ENCODE data around the gene DIDO1.

Gene DIDO1

DNA sequence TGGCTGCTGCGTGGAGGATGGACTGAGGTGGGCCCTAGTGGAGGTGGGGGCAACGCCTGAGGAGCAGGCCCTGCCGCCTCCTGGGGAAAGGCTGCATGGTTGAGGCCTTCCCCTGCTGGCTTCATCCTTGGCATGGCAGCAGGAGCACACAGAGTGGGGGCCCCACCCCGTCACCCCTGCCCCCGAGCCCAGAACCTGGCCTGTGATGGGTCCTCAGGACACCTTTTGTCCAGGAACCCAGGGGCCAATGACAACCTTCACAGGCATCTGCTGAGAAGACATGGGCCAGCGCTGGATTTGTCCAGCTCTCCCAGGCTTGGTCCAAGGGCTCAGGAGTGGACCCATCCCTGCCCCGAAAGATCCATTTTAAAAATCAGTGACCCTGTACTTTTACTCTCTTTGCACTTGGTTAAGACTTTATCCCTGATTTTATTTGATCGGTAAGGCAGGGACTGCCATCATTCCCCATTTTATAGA lies 25.6 kb upstream of the DIDO1 start:
- no peak for DNase-seq

DNA sequence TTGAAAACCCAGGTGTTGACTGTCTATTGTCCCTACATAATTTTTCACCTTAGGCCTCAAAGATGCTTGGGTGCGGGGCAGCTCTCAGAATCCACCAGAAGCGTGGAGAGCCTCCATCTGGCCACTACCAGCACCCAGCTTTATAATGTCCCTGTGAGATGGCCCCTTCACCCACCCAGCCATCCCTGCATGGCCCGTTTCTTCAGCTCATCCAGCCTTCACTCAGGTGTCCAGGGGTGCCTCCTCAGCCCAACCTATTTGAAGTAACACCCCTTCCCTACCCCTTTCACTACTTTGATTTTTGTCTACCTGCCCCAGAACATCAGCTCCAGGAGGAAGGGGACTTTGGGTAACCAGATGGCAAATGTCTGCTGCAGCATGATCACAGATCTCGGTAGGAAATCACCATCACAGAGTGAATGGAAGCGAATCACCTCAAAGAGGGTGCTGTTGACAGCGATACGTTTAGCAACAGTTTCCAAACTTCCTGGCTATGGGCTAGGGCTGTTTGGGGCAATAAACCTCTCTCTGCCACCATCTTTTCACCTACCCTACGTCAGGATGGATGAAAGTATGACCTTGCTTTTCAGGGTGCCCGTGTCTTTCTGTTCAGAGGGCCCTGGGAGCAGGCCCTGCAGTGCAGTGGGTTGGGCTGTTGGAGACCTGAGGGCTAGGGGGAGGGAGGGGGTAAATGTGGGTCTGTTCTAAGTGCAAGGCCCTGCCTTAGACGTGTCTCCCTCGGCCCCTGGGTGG lies 25.0 kb upstream of the DIDO1 start:
- DNase-seq: no peak

DNA sequence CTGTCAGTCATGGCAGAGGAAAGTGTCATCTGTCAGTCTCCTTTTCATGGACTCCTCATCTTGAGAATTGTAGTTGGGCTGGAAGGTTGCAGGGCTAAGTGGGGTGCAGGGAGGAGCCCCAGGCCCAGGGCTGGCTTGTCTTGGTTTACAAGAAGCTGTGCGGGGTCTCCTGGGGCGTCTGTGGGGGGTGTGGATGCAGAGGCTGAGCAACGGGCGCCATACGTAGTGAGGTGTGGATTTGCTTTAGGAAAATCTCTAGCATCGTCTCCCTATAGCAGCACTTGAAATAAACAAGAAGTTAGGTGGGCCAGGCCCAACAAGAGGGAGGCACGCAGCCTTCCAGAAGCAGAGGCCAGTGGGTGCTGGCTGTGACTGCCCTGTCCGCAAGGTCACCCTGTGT lies 24.4 kb upstream of the DIDO1 start:
- DNase-seq: no peak

GRCh38 chr20:62949962-62950361 lies 23.7 kb upstream of the DIDO1 start:
- no peak for DNase-seq

DNA sequence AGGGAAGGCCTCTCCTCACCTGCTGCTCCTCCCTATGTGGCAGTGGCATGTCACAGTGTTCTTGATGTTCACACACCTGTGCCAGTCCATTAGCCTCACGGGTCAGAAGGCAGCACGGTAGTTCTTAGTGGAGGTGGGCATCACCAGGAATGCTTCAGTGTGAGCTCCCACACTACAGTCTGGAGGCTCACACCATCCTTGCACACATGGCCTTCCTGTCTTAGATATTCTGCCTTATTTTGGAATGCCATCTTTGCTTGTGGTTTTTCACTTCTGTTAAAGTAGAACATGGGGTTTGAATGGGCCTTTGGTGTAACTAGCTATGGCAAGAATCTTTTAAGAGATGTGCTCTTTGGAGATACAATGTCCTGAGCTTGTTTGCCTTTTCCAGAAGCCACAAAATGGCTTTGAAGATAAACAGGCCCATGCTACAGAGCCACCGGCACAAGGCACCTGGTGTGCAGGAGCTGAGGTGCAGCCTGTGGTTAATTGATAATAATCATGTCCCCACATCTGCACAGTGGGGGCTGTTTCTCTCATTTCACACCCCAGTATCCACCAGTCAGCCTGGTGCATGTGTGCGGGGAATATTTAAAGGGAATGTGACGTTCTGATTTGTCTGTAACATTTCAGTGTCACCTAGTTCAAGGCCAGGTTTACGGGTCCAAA lies 23.0 kb upstream of the DIDO1 start:
- DNase-seq: no peak

DNA sequence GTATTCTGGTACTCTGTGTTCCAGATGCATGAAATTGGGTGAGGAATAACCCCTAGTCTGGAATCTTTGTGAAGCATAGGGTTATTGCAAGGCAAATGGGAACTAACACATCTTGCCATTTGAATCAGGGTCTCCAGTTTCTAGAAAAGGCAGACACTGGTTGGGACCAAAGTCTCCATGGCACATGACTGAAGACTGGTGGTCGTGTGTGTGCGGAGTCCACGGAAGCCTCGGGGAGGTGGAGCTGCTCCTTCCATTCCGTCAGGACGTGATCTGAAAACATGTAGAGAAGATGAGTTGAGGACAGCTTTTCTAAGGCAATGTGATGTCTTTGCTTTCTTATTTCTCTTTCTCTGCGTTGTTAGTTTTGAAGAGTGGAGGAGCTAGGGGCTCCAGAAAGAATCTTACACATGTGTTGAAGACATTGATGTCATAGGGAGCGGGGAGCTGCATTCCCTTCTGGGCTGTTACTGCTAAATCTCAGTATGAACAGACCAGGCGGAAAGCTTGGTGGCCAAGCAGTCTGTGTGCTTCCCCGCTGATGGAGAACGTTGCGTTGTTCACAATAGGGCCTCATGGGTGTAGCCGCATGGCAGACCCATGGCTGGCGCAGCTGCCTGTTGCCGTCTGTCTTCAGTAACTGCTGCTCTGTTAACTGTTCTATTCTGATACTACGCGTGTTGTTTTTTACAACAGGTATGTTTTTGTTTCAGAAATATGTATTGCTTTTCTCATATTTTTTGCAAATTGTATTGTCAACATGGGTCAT lies 21.4 kb upstream of the DIDO1 start:
- no peak for DNase-seq

GRCh38 chr20:62946918-62947317 lies 20.6 kb upstream of the DIDO1 start:
- no peak for DNase-seq

DNA sequence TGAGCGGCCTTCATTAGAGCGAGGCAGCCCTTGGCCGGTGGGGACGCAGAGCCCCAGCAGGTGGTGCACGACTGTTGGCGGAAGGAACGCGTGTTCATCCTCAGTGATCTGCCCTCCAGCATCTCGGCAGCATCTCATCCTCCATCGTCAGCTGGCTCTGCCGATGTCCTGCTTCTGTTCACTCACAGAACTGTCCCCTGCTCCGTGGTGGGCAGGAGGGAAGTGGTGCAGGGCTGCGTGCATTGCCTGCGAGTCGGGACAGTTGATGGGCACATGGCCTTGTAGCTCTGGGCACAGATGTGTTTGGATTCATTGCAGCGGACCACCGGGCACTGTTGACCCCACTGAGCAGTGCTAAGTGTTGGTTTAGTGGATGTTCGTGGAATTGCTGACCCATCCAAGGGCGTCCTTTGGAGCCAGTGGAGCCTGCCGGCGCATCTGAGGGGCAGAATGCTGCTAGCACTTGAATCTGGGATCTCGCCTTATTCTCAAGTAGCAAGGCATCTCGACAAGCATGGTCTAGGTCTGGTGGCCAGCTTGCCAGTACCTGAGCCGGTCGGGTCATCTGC lies 19.6 kb upstream of the DIDO1 start:
- no peak for DNase-seq

GRCh38 chr20:62944746-62945145 lies 18.4 kb upstream of the DIDO1 start:
- no peak for DNase-seq

DNA sequence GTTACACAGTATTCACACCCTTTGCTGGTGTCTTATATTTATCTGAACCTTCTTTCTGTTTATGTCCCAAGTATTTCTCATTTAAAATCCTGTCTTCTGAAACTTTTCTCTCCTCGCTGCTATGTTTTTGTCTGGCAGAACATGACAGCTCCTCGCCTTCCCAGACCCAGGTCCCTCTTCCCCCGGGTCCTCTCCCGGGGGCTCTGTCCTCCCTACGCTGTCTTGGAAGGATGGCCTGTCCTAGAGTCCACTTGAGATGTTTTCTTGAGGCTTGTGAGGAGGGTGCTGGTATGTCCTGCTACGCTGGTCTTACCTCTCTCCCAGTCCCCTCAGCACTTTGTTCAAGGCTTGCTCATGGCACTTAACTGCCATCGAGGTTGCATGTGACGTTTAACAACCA lies 17.9 kb upstream of the DIDO1 start:
- DNase-seq: no peak

DNA sequence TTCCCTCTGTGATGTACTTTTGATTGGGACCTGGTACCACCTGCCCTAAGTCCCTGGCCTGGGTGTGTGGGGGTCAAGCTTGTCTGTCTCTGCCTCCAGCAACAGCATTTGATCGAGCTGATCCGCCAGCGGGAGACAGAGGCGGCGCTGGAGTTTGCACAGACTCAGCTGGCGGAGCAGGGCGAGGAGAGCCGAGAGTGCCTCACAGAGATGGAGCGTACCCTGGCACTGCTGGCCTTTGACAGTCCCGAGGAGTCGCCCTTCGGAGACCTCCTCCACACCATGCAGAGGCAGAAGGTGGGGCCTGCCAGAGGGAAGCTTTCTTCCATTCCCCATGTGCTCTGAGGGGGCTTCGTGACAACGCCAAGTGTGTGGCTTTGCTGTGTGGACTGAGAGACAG lies 17.1 kb upstream of the DIDO1 start:
- no peak for DNase-seq

- no peak for DNase-seq
Observed at GRCh38 chr20:62942456-62942855, 16.2 kb upstream of the DIDO1 start.

DNA sequence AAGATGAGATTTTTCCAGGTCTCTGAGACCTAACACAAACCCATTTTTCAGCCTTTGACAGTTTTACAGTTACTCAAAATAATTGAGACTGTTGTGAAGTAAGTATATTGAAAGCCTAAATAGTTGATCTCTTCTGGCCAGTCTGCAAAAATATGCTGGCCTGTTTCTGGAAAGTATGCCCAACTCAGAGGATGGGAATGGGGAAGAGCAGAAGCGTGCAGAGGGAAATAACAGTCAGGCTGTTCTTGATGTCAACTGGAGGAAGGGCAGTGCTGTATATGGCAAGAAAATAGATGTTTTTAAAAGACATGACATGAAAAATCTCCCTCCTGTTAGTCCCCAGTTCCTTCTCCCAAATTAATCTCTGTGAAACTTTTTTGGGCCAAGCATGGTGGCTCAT lies 15.5 kb upstream of the DIDO1 start:
- no peak for DNase-seq

GRCh38 chr20:62940875-62941274 lies 14.6 kb upstream of the DIDO1 start:
- no peak for DNase-seq

DNA sequence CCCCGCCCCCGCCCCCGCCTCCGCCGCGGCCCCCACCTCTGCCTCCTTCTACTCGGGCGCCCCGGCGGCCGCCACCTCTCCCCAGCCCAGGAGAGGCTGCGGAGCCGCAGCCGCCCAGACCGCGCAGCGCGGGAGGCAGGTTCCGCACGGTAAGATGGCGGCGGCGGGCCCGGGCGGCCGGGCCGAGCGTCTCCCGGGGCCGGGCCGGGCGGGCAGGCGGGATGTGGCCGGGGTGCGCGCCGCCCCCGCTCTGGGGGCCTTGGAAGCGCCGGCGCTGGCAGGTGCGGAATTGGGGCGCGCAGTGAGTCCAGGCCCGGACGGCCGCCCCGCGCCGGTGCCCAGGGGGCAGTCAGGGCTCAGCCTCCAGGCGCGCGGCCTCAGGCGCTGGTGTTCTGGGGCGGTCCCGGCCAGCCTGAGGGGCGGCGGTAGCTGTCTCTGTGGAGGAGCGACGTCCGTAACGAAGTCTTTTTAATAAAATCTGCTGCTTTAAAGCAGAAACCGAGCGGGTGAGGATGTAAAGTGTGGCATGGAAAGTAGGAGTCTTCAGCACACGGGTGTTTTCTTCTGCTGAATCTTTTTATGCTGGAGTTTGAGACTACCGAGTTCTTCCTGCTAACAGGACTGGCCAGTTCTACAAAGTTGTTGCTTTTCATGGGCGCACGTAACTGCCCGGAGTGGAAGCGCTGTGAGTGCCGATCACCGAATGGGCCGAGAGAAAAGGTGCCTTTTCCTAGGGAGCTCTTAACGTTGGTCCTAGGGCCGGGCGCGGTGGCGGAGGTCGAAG lies 12.0 kb upstream of the DIDO1 start, which contains the start of gene GID8:
TSS of gene GID8 (plus strand) at position 43 of the 784 bp plus-strand sequence. CDS start 3,356 bp downstream, outside the sequence.
- peak in 12 of 51 donors; percentile 41 to 76 (median 53) for DNase-seq

- DNase-seq: peak; percentile 68 to 95 (median 91)
Observed at GRCh38 chr20:62937268-62938104, 11.2 kb upstream of the DIDO1 start.

- no peak for DNase-seq
Observed at GRCh38 chr20:62935968-62936585, 9.8 kb upstream of the DIDO1 start.

GRCh38 chr20:62935204-62935967 lies 9.1 kb upstream of the DIDO1 start:
- DNase-seq: no peak

DNA sequence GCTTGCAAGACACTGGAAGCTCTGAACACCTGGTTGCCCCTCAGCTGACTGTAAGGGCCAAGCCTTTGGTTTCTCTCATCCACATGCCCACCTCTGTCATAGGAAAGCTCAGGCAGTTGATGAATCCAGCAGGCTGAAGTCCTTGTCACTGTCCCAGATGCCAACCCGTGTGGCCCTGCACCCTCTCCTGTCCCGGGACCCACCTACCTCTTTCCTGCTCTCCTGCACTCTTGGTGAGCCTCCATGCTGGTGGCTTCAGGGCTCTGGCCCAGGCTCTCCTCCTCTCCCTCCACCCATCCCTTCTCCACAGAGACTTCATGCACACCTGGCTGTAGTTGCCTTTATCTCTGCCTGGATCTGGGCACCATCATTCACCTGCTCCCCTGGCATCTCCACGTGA lies 7.7 kb upstream of the DIDO1 start:
- DNase-seq: no peak

Data from hypothalamus (tissue), 51 donors.